ENCODE data around the gene ZC3H18.

The ZC3H18 gene

GRCh38 chr16:88569985-88570690 is at the start of gene ZC3H18:
Gene ZC3H18, plus strand, starts transcription at chr16:88570403. Its CDS starts 6,721 bp downstream, at chr16:88577124.
- DNase-seq (ENCODE audit: low read depth, low spot score), result peak; percentile 69
- peak within 1 kb of the TSS; percentile 71 for H3K27ac ChIP-seq

GRCh38 chr16:88521674-88522073 is 48.5 kb upstream of the ZC3H18 start:
- no peak for DNase-seq (ENCODE audit: low read depth, low spot score)
- H3K27ac ChIP-seq, result no peak overlapping the region

- H3K27ac ChIP-seq, result no peak overlapping the region
- no peak for DNase-seq (ENCODE audit: low read depth, low spot score)
Observed at GRCh38 chr16:88522276-88522949, 47.8 kb upstream of the ZC3H18 start.

GRCh38 chr16:88523309-88524161 is 46.7 kb upstream of the ZC3H18 start:
- DNase-seq (ENCODE audit: low read depth, low spot score), result no peak
- no peak overlapping the region for H3K27ac ChIP-seq

- H3K27ac ChIP-seq, result no peak overlapping the region
- no peak for DNase-seq (ENCODE audit: low read depth, low spot score)
Observed at GRCh38 chr16:88524274-88524972, 45.8 kb upstream of the ZC3H18 start.

GRCh38 chr16:88524973-88525662 is 45.1 kb upstream of the ZC3H18 start:
- no peak for DNase-seq (ENCODE audit: low read depth, low spot score)

GRCh38 chr16:88525663-88525990 is 44.6 kb upstream of the ZC3H18 start:
- DNase-seq (ENCODE audit: low read depth, low spot score), result no peak
- no peak overlapping the region for H3K27ac ChIP-seq

More at GRCh38 chr16:88524973-88525662, 45.1 kb upstream of the ZC3H18 start:
- no peak overlapping the region for H3K27ac ChIP-seq

GRCh38 chr16:88526008-88526905 is 43.9 kb upstream of the ZC3H18 start:
- no peak for DNase-seq (ENCODE audit: low read depth, low spot score)
- H3K27ac ChIP-seq, result no peak overlapping the region

GRCh38 chr16:88526906-88527185 is 43.4 kb upstream of the ZC3H18 start:
- no peak overlapping the region for H3K27ac ChIP-seq
- DNase-seq (ENCODE audit: low read depth, low spot score), result no peak

DNA sequence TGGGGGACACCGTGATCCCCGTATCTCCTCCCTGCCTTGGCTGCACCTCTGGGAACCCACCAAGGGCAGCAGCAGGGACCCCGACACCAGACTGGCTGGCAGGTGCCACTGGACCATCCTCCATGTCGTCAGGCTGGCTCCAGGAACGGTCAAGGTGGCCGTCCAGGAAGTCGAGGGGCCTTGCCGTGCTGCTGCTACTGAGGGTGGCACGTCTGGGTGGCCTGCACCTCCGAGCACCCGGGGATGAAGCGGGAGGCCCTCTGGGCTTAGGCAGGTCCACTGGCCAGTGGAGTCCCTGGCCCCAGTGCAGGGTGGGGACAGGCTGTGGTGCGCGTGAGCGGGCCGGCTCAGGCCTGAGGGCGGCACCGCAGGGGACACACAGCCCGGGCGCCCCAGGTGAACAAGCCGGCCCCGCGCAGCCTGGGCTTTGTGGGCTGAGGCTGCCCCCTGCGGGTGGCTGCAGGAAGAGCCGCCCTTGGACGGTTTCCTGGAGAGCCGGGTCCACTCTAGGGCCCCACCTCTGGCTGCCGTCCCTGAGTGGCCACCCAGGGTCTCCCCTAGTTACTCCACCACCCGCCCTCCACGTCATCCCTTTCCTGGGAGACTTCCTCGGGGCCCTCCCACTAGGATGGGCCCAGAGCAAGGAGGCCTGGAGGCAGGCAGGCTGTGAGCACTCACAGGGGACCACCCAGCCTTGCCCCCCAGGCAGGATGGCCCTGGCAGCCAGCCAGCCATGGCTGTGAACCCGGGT is 42.8 kb upstream of the ZC3H18 start:
- DNase-seq (ENCODE audit: low read depth, low spot score), result no peak
- H3K27ac ChIP-seq, result no peak overlapping the region

DNA sequence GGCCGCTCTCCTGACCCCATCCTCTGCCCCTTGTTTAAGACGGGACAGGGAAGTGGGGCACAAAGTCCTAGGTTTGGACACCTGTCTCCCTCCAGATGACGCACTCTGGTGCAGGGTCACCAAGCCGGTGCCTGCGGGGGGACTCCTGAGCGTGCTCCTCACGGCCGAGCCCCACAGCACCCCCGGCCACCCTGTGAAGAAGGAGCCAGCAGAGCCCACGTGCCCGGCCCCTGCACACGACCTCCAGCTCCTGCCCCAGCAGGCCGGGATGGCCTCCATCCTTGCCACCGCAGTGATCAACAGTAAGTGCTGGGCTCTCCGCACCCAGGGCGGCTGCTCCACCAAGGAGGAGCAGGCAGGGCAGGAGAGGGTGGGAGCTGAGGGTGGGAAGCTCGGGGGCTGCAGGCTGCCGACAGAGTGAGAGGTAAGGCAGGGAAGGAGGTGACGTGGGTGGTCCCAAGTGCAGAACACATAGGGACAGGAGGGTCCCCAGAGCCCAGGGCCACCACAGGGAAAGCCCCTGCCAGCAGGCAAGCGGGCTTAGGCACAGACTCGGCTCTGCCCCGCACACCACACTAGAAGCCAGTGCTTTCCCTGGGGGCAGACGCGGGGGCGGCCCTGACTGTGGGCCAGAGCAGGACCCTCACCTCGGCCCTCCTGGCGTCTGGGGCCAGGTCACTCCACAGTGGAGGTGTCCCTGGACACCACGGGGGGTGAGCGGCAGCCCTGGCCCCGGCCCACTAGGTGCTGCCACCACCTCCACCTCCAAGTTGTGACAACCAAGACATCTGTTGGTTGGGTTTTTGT is 42.1 kb upstream of the ZC3H18 start:
- no peak overlapping the region for H3K27ac ChIP-seq
- no peak for DNase-seq (ENCODE audit: low read depth, low spot score)

- DNase-seq (ENCODE audit: low read depth, low spot score), result no peak
- H3K27ac ChIP-seq, result no peak overlapping the region
Observed at GRCh38 chr16:88528902-88529318, 41.3 kb upstream of the ZC3H18 start.

GRCh38 chr16:88529596-88529995 is 40.6 kb upstream of the ZC3H18 start:
- no peak for DNase-seq (ENCODE audit: low read depth, low spot score)
- H3K27ac ChIP-seq, result no peak overlapping the region

DNA sequence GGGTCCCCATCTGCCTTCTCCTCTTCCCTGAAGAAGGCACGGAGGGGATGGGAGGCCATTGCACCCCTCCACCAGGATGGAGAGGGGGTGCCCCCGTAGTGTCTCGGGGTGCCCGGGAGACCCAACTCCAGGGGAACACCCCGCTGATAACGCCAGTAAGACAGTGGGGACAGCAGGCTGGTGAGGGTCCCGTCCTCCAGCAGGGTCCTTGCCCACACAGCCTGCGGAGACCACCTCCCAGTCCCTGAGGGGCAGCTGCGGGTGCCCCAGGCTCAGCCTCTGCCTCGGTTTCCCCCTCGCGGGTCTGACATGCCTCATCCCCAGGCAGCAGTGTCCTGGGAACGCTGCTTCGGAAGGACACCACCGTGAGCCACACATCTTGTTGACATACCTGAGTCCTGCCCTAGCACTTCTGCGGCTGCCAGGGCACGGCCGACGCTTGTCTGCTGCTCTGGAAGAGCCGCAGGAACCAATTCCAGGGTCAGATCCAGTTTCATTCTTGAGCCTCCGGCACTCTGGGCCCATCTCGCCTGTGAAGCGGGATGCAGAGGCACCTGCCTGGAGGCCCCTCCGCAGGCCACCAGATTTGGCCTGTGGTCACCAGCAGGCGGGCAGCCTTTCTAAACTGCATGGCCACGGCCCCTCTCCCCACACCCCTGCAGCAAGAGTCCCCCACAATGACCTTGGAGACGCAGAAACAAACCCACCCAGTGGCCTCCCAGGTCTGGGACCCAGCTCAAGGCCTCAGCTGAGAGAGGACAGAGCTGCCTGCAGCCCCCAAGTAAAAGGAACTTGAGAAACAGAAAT is 39.9 kb upstream of the ZC3H18 start:
- no peak overlapping the region for H3K27ac ChIP-seq
- no peak for DNase-seq (ENCODE audit: low read depth, low spot score)

DNA sequence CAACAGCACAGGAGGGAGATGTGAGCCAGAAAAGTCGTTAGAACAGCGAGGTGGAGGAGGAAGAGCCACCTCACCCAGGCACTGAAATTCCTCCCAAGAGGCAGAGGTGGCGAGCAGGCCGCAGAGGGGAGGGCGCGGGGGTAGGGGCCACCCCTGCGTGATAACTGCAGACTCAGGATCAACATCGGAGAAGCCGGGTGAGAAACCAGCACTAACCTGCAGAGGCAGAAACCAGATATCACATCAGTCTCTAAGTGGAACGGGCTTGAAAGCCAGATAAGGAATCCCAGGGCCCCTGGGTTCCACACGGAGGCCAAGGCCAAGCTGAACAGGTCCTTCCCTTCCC is 39.4 kb upstream of the ZC3H18 start:
- no peak for DNase-seq (ENCODE audit: low read depth, low spot score)
- no peak overlapping the region for H3K27ac ChIP-seq

DNA sequence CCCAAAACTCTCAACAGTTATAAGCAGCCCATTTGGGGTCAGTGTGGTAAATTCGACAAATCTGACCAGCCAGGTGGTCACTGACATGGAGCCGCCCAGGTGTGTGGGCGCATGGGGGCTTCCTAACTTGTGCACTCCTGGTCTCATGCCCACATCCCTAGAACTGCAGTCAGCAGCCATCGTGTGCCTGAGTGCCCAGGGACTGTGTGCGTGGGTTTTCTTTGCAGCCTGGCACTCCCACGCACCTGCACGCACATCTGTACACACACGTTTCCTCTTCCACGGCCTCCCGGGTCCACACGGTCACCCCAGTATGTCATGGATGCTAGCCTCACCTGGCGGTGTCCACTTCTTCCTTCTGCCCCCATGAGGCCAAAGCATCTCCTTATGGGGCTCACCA is 38.9 kb upstream of the ZC3H18 start:
- no peak overlapping the region for H3K27ac ChIP-seq
- DNase-seq (ENCODE audit: low read depth, low spot score), result no peak

GRCh38 chr16:88531931-88532433 is 38.2 kb upstream of the ZC3H18 start:
- no peak for DNase-seq (ENCODE audit: low read depth, low spot score)
- H3K27ac ChIP-seq, result no peak overlapping the region
